ENCODE measurements around the gene CD55. TPM values are rescaled to one million over a fixed set of nuclear protein-coding genes. Genes with fewer than 3 reads are reported as not detected.
"Not testable (repeated sequence)": the region's sequence is repeated elsewhere in the genome, so short reads cannot be mapped to it uniquely, and the experiment has no call there.

CD55 gene
- total RNA-seq, 1 donor from 2014 or later = 28.6 TPM

DNA sequence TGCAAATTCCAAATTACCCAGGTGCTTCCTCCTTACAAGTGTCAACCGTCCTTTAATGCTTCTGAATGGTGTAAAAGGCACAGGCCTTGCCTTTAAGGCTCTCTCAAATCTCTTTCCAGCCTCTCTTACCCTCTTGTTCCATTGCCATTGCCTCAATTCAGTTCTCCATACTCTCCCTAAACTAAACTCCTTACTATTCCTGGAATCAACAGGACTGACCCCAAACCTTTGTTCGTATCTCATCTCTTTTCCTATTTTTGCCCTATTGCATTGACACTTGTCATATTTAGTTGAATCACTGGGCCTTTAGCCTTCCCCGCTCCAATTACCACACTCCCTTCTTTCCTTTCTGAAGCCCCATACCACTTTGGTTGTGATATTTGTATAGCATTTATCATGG is 3.9 kb upstream of the CD55 start:
- no peak overlapping the region for H3K4me3 ChIP-seq (ENCODE audit: low read depth, low read length)
- TF ChIP-seq, protein P1, sequence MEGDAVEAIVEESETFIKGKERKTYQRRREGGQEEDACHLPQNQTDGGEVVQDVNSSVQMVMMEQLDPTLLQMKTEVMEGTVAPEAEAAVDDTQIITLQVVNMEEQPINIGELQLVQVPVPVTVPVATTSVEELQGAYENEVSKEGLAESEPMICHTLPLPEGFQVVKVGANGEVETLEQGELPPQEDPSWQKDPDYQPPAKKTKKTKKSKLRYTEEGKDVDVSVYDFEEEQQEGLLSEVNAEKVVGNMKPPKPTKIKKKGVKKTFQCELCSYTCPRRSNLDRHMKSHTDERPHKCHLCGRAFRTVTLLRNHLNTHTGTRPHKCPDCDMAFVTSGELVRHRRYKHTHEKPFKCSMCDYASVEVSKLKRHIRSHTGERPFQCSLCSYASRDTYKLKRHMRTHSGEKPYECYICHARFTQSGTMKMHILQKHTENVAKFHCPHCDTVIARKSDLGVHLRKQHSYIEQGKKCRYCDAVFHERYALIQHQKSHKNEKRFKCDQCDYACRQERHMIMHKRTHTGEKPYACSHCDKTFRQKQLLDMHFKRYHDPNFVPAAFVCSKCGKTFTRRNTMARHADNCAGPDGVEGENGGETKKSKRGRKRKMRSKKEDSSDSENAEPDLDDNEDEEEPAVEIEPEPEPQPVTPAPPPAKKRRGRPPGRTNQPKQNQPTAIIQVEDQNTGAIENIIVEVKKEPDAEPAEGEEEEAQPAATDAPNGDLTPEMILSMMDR (conservative IDR thresholded peaks at IDR 0.05; ENCODE audit: low read depth, low read length) = no peak
- DNase-seq (ENCODE audit: low read depth) = no peak

DNA sequence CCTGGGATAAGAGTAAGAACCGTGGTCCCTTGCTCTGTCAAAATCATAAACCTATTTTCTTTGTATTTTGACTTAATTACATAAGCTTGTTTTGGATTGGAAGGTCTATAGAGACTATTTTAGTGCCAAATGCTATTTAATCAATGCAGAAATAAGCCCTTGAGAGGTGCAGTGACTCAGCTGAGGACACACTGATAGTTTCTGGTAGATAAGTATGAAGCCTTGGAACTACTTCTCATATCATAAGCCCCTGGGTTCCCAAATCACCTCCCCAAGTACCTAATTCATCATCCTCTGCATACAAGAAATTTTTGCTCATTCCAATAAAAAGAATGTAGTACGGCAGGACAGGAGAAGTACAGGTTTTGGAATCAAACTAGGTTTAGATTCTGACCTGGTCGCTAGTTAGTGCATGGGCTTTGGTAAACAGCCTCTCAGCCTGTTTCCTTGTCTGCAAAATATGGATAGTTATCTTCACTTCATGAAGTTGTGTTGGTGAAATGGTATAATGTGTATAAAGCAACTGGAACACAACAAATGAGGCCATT is 3.3 kb upstream of the CD55 start:
- no peak for DNase-seq (ENCODE audit: low read depth)
- H3K4me3 ChIP-seq (ENCODE audit: low read depth, low read length) = no peak overlapping the region
- TF ChIP-seq, protein P1 (conservative IDR thresholded peaks at IDR 0.05; ENCODE audit: low read depth, low read length) = no peak

DNA sequence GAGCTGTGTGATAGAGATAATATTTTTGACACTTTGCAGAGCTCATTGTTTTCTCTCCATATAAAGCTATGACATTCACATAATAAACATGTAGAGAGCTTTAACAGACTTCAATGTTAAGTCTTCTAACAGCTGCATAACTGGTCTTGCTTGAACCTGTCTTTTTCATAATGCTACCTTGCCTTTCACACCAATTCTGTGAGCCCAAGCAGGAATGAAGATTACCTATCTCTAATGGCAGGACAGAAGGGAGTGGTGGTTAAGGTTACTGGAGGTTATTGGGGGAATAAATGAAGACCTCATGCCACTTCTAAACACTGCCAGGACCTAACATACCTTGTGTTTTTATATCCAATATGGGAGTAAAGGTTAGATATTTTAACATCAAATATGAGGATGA is 2.3 kb upstream of the CD55 start:
- TF ChIP-seq, protein P1 (conservative IDR thresholded peaks at IDR 0.05; ENCODE audit: low read depth, low read length) = no peak
- no peak for DNase-seq (ENCODE audit: low read depth)
- H3K4me3 ChIP-seq (ENCODE audit: low read depth, low read length) = no peak overlapping the region

DNA sequence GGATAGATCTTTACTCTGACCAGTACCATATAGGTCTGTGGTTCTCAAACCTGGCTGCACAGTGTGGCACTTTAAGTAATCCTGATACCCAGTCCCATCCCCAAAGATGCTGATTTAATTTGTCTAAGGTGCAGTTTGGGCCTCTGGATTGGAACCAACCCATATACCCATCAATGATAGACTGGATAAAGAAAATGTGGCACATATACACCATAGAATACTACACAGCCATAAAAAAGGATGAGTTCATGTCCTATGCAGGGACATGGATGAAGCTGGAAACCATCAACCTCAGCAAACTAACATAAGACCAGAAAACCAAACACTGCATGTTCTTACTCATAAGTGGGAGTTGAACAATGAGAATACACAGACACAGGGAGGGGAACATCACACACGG is 1.4 kb upstream of the CD55 start:
- not testable (repeated sequence) for H3K4me3 ChIP-seq (ENCODE audit: low read depth, low read length); DNase-seq (ENCODE audit: low read depth)

DNA sequence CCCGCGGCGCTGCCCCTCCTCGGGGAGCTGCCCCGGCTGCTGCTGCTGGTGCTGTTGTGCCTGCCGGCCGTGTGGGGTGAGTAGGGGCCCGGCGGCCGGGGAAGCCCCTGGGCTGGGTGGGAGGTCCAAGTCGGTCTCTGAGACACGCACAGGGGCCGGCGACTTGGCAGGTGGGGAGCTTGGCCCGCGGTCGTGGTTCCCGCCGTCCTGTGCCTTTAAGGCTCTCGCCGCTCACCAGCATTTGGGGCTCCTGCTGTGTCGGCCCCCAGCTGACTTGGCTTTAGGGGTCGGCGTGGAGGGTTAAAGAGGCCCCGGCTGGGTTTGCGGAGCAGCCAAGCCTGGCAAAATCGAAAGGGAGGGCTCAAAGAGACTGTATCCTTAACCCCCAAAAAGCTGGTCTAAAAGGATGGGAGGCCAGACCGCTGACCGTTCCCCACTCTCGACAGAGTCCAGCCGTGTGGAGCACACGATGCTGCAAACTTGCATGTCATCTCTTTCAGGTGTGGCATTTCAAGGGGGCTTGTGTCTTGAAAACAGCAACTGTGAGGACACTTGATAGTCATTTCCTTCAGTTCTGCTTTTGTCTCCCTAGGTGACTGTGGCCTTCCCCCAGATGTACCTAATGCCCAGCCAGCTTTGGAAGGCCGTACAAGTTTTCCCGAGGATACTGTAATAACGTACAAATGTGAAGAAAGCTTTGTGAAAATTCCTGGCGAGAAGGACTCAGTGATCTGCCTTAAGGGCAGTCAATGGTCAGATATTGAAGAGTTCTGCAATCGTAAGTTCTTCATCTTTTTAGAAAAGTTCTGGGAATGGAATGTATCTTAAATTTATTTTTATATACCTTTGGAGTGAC is 540 bp downstream of the CD55 start:
- H3K4me3 ChIP-seq (ENCODE audit: low read depth, low read length) = peak overlapping the region; percentile 93
- TF ChIP-seq, protein P1 (conservative IDR thresholded peaks at IDR 0.05; ENCODE audit: low read depth, low read length) = no peak
- no peak for DNase-seq (ENCODE audit: low read depth)

DNA sequence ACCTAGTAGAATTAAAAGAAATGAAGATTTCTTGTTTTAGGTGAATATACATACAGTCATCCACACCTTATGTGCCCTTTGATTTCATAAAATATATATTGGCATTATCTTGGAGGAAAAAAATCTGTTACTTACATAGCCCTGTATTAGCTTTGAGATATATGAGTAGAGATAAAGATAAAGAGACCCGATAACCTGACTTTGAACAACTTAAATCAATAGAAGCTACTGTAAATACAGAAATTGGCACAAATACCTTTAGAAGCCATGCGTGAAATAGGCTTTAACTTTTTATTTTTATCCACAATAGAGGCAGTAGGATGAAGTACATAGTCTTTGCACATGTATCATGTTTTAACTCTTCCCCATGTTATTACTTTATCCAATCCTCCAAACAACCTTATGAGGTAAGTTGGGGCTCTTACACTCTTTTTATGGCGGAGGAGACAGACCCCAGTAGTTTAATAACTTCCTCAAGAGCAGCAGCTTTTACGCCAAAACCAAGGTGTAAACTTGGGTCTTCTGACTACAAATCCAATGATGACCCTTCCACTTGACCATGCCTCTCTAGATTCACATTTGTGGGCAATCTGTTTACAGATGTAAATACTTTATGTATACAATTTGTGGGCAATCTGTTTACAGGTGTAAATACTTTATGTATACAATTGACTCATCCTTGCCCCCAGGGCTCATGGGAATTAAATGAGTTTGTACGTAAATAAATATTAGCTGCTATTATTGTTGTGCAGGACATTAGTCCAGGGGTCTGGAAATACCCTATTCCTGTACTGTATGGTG is 2.1 kb downstream of the CD55 start:
- no peak overlapping the region for H3K4me3 ChIP-seq (ENCODE audit: low read depth, low read length)
- TF ChIP-seq, protein P1 (conservative IDR thresholded peaks at IDR 0.05; ENCODE audit: low read depth, low read length) = no peak
- DNase-seq (ENCODE audit: low read depth) = no peak

DNA sequence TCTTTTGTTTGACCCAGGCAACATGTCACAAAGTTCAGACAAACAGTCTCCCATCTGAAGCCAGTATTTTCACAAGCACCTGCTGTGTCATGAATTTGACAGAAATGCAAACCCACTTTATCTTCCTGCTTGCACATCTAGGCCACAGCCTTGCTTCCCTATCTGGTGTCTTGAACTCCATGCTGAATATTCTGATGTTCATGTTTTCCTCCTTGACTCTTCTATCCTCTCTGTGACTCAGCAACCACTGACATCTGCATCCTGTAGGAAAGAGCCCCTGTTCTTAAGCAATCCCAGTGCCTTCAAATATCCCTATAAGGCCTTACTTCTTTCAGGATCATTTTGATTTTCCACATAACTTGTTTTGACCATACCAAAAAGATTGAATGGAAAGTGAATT is 6.5 kb downstream of the CD55 start:
- no peak for DNase-seq (ENCODE audit: low read depth)
- H3K4me3 ChIP-seq (ENCODE audit: low read depth, low read length) = no peak overlapping the region
- TF ChIP-seq, protein P1 (conservative IDR thresholded peaks at IDR 0.05; ENCODE audit: low read depth, low read length) = no peak
